ENCODE data around the gene PACS2.

PACS2 gene

DNA sequence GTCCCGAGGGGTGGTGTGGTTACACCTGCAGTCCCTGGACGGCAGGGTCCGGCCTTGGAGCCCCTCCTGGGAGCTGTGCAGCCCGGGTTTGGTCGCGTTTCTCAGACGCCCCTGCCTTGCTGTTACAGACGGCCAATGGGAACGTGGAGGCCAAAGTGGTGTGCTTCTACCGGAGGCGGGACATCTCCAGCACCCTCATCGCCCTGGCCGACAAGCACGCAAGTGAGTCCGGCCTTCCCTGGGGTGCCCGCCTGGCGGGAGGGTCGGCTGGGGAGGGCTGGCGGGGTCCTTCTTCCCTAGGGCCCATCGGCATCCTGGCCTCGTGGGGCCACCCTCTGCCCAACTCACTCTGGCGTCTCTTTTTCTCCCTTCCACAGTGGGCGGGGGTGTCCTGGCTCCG, 130.7 kb downstream of the PACS2 start:
- no peak overlapping the region for H3K9ac ChIP-seq (ENCODE audit: low read length)
- no peak overlapping the region for H3K4me3 ChIP-seq (ENCODE audit: low read length)
- no peak overlapping the region for H3K27ac ChIP-seq (ENCODE audit: low read depth, low read length)
- peaks cover 5% of the 10 kb centered on the region for H3K36me3 ChIP-seq (ENCODE audit: control insufficient read depth, insufficient read depth, low read length)
- no peaks in the 10 kb centered on the region for H3K27me3 ChIP-seq (ENCODE audit: control insufficient read depth, insufficient read depth, low read length)
- H3K4me1 ChIP-seq (ENCODE audit: control insufficient read depth, insufficient read depth, low read length) = no peaks in the 10 kb centered on the region

DNA sequence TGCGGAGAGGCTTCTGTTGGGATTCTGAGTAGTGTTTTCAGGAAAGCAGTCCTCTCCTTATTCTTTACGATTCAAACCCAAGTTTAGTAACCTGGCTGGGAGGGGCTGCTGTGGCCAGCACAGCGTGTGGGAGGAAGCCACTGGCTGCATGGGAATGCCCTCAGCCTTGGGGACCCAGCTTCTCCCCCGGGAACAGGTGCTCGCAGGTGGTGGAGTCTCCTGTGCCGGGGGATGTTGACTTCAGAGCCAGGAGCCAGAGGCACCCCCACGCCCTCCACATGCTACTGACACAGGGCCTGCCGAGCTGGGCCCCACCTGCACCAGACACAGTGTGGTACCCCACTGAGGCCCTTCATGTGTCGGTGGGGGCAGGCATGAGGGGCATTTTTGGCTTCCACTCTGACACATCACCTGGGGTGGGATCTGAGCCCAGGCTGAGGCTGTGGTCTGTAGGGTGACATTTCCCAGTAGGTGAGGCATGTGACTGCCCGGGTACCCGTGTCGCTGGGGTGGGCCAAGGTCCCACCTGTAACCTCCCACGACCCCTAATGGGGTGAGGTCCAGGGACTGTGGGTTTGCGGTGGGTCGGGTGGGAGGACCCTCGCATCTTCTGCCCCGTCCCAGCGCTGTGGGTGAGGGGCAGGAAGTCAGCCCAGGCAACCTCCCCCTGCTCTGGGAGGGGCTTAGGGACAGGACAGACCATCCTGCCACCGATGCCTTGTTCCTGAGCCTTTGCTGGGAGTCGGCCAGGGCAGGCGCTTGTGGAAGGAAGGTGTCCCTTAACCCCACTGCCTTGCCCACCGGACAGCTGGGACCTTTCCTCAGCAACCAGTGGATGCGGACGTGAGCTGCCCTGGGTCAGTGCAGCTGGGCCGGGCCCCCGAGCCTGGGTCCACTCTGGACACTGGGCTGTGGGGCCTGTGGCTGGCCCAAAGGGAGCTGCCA, 131.6 kb downstream of the PACS2 start:
- Histone ChIP-seq H3K27ac (ENCODE audit: low read depth, low read length) (no peak overlapping the region), H3K27me3 (ENCODE audit: control insufficient read depth, insufficient read depth, low read length) (no peaks in the 10 kb centered on the region), H3K4me3 (ENCODE audit: low read length) (no peak overlapping the region), H3K4me1 (ENCODE audit: control insufficient read depth, insufficient read depth, low read length) (no peaks in the 10 kb centered on the region), H3K36me3 (ENCODE audit: control insufficient read depth, insufficient read depth, low read length) (peaks cover 12% of the 10 kb centered on the region), H3K9ac (ENCODE audit: low read length) (no peak overlapping the region)

DNA sequence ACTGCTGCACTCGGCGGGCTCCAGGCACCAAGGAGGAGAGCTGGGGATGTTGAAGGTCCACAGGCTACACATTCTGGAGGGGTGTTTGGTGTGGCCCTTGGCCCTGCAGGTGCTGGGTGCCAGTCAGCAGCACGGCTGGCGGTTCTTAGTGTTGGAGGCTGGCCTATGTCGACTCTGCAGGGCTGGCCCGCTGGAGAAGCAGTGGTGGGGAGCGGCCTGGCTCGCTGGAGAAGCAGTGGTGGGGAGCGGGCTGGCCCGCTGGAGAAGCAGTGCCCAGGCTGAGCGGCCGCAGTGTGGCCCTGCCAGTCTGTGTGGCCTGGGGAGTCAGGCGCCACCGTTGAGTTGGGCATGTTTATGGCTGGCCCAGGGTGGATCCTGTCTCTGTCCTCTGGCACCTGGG, 132.4 kb downstream of the PACS2 start:
- Histone ChIP-seq H3K4me1 (ENCODE audit: control insufficient read depth, insufficient read depth, low read length) (no peaks in the 10 kb centered on the region), H3K36me3 (ENCODE audit: control insufficient read depth, insufficient read depth, low read length) (peaks cover 12% of the 10 kb centered on the region), H3K27ac (ENCODE audit: low read depth, low read length) (no peak overlapping the region), H3K9ac (ENCODE audit: low read length) (no peak overlapping the region), H3K27me3 (ENCODE audit: control insufficient read depth, insufficient read depth, low read length) (no peaks in the 10 kb centered on the region), H3K4me3 (ENCODE audit: low read length) (no peak overlapping the region)
